ENCODE results near the gene ANKRD23.

GRCh38 chr2:96874198-96874831 is 30.5 kb upstream of the ANKRD23 start:
- TF ChIP-seq CTCF (IDR thresholded peaks at IDR 0.05; ENCODE audit: poor library complexity) (no peak), EZH2phosphoT487 (IDR thresholded peaks at IDR 0.05; ENCODE audit: low read depth, severe bottlenecking, unreplicated experiment) (no peak), EZH2 (IDR thresholded peaks at IDR 0.05; ENCODE audit: borderline replicate concordance) (no peak)

Data from hepatocyte (in vitro differentiated cells).